DND-41 (cell line): ENCODE data around the gene SLC26A6.

Source experiments
- ATAC-seq: fragments of 200-7000 bp; cut with Tn5 transposase; 3 replicates; pipeline ENCODE4 v1.9.1; 2021; ENCODE audit warnings: low read depth; ENCODE audit not compliant: insufficient read depth
- DNase-seq: peaks from one replicate; pipeline ENCODE4 v3.0.0-alpha.2; 2020
- H2AFZ ChIP-seq: 2 replicates; pipeline ENCODE4 v1.6.0; 2012; ENCODE audit warnings: low read depth, low read length
- H3K27ac ChIP-seq: 2 replicates; pipeline ENCODE4 v1.5.1; 2012; ENCODE audit warnings: low read length, inconsistent platforms
- H3K27me3 ChIP-seq: fragments of 200-600 bp; sonication (generic); 2 replicates; pipeline ENCODE4 v1.6.0; 2012; ENCODE audit warnings: low read length, mild to moderate bottlenecking, inconsistent platforms; ENCODE audit not compliant: insufficient read depth, poor library complexity
- H3K36me3 ChIP-seq: 2 replicates; pipeline ENCODE4 v1.5.1; 2012; ENCODE audit warnings: low read length, inconsistent platforms; ENCODE audit not compliant: insufficient read depth
- H3K4me1 ChIP-seq: 2 replicates; pipeline ENCODE4 v1.5.1; 2012; ENCODE audit warnings: mild to moderate bottlenecking, low read length; ENCODE audit not compliant: insufficient read depth
- H3K4me2 ChIP-seq: 2 replicates; pipeline ENCODE4 v1.6.0; 2012; ENCODE audit warnings: mild to moderate bottlenecking, moderate library complexity, low read length, inconsistent platforms; ENCODE audit not compliant: insufficient read depth
- H3K4me3 ChIP-seq, 2 experiments: fragments of 200-600 bp in 1 of 2; shearing (Covaris generic) in 1 of 2; 2 replicates each; pipeline ENCODE4 v1.5.1; 2012 to 2016; ENCODE audit warnings: inconsistent platforms in 2 of 2, low read length in 2 of 2, mild to moderate bottlenecking in 2 of 2, low read depth in 1 of 2, moderate library complexity in 1 of 2
- H3K79me2 ChIP-seq: 2 replicates; pipeline ENCODE4 v1.6.0; 2012; ENCODE audit warnings: low read length, inconsistent platforms; ENCODE audit not compliant: insufficient read depth
- H3K9ac ChIP-seq: 2 replicates; pipeline ENCODE4 v1.6.0; 2012; ENCODE audit warnings: low read depth, mild to moderate bottlenecking, inconsistent platforms, low read length, moderate library complexity
- H3K9me3 ChIP-seq: 2 replicates; pipeline ENCODE4 v1.5.1; 2012; ENCODE audit warnings: low read length, moderate library complexity, mild to moderate bottlenecking, inconsistent platforms; ENCODE audit not compliant: insufficient read depth, severe bottlenecking
- H4K20me1 ChIP-seq: 2 replicates; pipeline ENCODE4 v1.6.0; 2012; ENCODE audit warnings: low read length; ENCODE audit not compliant: insufficient read depth
- EZH2 ChIP-seq: IDR thresholded peaks from 3 replicates; pipeline ENCODE4 v1.6.1; 2012; ENCODE audit warnings: borderline replicate concordance, low read depth, mild to moderate bottlenecking, moderate library complexity, low read length, inconsistent platforms; ENCODE audit not compliant: severe bottlenecking
- TF ChIP-seq, protein P1 (sequence below): IDR thresholded peaks from 2 replicates; pipeline ENCODE4 v1.5.1; 2012; ENCODE audit warnings: borderline replicate concordance, low read length, moderate library complexity, mild to moderate bottlenecking; ENCODE audit not compliant: poor library complexity, severe bottlenecking; ENCODE audit errors: extremely low read depth

The SLC26A6 gene

GRCh38 chr3:48682786-48683185 is 47.5 kb upstream of the SLC26A6 start:
- TF ChIP-seq EZH2, result no peak
- TF ChIP-seq, protein P1, sequence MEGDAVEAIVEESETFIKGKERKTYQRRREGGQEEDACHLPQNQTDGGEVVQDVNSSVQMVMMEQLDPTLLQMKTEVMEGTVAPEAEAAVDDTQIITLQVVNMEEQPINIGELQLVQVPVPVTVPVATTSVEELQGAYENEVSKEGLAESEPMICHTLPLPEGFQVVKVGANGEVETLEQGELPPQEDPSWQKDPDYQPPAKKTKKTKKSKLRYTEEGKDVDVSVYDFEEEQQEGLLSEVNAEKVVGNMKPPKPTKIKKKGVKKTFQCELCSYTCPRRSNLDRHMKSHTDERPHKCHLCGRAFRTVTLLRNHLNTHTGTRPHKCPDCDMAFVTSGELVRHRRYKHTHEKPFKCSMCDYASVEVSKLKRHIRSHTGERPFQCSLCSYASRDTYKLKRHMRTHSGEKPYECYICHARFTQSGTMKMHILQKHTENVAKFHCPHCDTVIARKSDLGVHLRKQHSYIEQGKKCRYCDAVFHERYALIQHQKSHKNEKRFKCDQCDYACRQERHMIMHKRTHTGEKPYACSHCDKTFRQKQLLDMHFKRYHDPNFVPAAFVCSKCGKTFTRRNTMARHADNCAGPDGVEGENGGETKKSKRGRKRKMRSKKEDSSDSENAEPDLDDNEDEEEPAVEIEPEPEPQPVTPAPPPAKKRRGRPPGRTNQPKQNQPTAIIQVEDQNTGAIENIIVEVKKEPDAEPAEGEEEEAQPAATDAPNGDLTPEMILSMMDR, result no peak
- Histone ChIP-seq H3K9ac (no peak overlapping the region), H3K27me3 (no peaks in the 10 kb centered on the region), H3K4me1 (peaks cover 29% of the 10 kb centered on the region), H3K79me2 (peaks cover 20% of the 10 kb centered on the region), H3K36me3 (peaks cover 63% of the 10 kb centered on the region), H3K9me3 (no peaks in the 10 kb centered on the region), H2AFZ (no peak overlapping the region), H3K4me3 (no peak overlapping the region), H4K20me1 (peaks cover 4% of the 10 kb centered on the region; the same call in 1 of the 2 replicates), H3K27ac (no peak overlapping the region), H3K4me2 (no peak overlapping the region)
- ATAC-seq (no peak), DNase-seq (no peak)

DNA sequence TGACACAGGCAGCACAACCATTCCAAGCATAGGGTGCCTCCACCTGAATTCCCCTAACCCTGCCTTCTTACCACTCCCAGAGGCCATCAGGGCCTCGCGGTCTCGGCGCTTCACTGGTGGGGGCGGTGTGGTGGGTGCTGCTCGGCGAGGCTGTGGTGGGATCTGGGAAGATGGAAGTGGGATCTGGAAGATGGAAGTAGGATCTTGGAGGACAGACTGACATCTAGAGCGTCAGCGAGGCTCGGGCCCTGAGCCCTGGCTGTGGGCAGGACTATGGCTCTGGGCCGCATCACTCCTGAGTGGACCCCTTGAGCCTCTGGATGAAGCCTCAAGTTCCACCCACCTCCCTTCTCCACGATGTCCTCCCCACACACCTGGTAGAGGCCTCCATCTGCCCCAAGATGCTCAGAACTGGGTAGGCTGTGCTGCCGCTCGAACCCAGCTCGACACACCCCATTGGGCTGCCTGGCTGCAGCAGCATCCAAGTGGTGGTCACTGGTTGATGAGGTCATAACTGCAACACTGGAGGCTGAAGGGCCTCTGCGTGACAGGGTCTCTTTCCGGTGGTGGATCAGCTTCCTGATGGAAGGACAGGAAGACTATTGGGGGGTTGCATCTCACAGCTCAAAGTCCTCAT is 46.8 kb upstream of the SLC26A6 start:
- DNase-seq, result no peak
- no peak overlapping the region for H3K9ac ChIP-seq
- ATAC-seq, result no peak
- TF ChIP-seq, protein P1, result no peak
- no peak for TF ChIP-seq EZH2
- no peak overlapping the region for H3K4me2 ChIP-seq
- no peak overlapping the region for H3K27ac ChIP-seq
- H3K4me1 ChIP-seq, result peaks cover 29% of the 10 kb centered on the region
- H2AFZ ChIP-seq, result no peak overlapping the region
- peaks cover 63% of the 10 kb centered on the region for H3K36me3 ChIP-seq
- H4K20me1 ChIP-seq, result no peaks in the 10 kb centered on the region; the same call in 1 of the 2 replicates
- H3K27me3 ChIP-seq, result no peaks in the 10 kb centered on the region
- no peaks in the 10 kb centered on the region for H3K9me3 ChIP-seq
- no peak overlapping the region for H3K4me3 ChIP-seq
- peaks cover 20% of the 10 kb centered on the region for H3K79me2 ChIP-seq

DNA sequence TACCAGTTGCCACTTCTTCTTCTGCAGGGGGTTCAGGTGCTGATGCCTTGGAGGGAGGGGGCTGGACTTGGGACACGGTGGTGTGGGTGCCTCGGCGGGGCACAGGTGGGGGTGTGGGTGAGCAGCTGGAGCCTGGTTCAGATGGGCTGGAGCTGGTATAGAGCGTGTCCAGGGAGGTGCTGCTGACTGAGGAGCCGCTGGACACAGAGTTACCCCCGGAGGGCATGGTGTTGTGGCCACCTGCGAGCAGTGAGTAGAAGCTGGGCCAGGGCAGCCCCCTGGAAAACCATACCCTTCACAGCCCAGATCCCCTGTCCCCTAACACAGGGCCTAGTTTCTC is 46.2 kb upstream of the SLC26A6 start:
- Histone ChIP-seq H3K4me3 (no peak overlapping the region), H3K9ac (no peak overlapping the region), H3K36me3 (peaks cover 62% of the 10 kb centered on the region), H3K79me2 (peaks cover 20% of the 10 kb centered on the region), H3K27me3 (no peaks in the 10 kb centered on the region), H3K4me1 (peaks cover 27% of the 10 kb centered on the region), H3K27ac (no peak overlapping the region), H3K4me2 (no peak overlapping the region), H4K20me1 (no peaks in the 10 kb centered on the region; the same call in 1 of the 2 replicates), H3K9me3 (no peaks in the 10 kb centered on the region), H2AFZ (no peak overlapping the region)
- no peak for TF ChIP-seq EZH2
- TF ChIP-seq, protein P1, result no peak
- no peak for ATAC-seq
- no peak for DNase-seq
